Neural progenitor cell (in vitro differentiated cells): ENCODE results near the gene KRT6B. TPM values are rescaled to one million over a fixed set of nuclear protein-coding genes. Genes with fewer than 3 reads are reported as not detected.
"Not testable (repeated sequence)": the region's sequence is repeated elsewhere in the genome, so short reads cannot be mapped to it uniquely, and the experiment has no call there.

Source experiments
- DNase-seq: peaks from one replicate; pipeline ENCODE4 v3.0.0-alpha.2; 2016; ENCODE audit warnings: low spot score
- H2AFZ ChIP-seq: fragments of 200-600 bp; sonication (generic); replicated peaks from 2 replicates; pipeline ENCODE4 v1.6.1; 2016; ENCODE audit warnings: antibody characterized with exemption
- H3F3A ChIP-seq: fragments of 200-600 bp; sonication (generic); 2 replicates; pipeline ENCODE4 v1.6.1; 2016; ENCODE audit warnings: antibody characterized with exemption, low read depth
- H3K27ac ChIP-seq: fragments of 200-600 bp; sonication (generic); 2 replicates; pipeline ENCODE4 v1.5.1; 2016; ENCODE audit warnings: mild to moderate bottlenecking
- H3K27me3 ChIP-seq: fragments of 200-600 bp; sonication (generic); 2 replicates; pipeline ENCODE4 v1.6.1; 2016; ENCODE audit warnings: mild to moderate bottlenecking, moderate library complexity
- H3K36me3 ChIP-seq: fragments of 200-600 bp; sonication (generic); 2 replicates; pipeline ENCODE4 v1.5.1; 2016
- H3K4me1 ChIP-seq: fragments of 200-600 bp; sonication (generic); 2 replicates; pipeline ENCODE4 v1.6.1; 2016; ENCODE audit warnings: mixed run types
- H3K4me2 ChIP-seq: fragments of 200-600 bp; sonication (generic); 2 replicates; pipeline ENCODE4 v1.6.1; 2016
- H3K4me3 ChIP-seq: fragments of 200-600 bp; sonication (generic); 2 replicates; pipeline ENCODE4 v1.5.1; 2016
- H3K79me2 ChIP-seq: fragments of 200-600 bp; sonication (generic); 2 replicates; pipeline ENCODE4 v1.6.1; 2016; ENCODE audit warnings: low read depth
- H3K9ac ChIP-seq: fragments of 200-600 bp; sonication (generic); 2 replicates; pipeline ENCODE4 v1.6.1; 2016
- H3K9me3 ChIP-seq: fragments of 200-600 bp; sonication (generic); 2 replicates; pipeline ENCODE4 v1.5.1; 2016; ENCODE audit warnings: low read depth
- H4K20me1 ChIP-seq: fragments of 200-600 bp; sonication (generic); 2 replicates; pipeline ENCODE4 v1.6.1; 2016; ENCODE audit warnings: low read depth
- H3K27ac Mint-ChIP-seq: 3 replicates; pipeline ENCODE4 v1.8.0; 2021; ENCODE audit warnings: mixed read lengths
- H3K27me3 Mint-ChIP-seq: 2 replicates; pipeline ENCODE4 v1.8.0; 2022; ENCODE audit warnings: low read depth, mild to moderate bottlenecking, inconsistent platforms, moderate library complexity, mixed read lengths; ENCODE audit not compliant: insufficient read depth
- H3K36me3 Mint-ChIP-seq: 3 replicates; pipeline ENCODE4 v1.8.0; 2021; ENCODE audit warnings: mixed read lengths
- H3K4me1 Mint-ChIP-seq: 3 replicates; pipeline ENCODE4 v1.8.0; 2021; ENCODE audit warnings: mixed read lengths
- H3K4me3 Mint-ChIP-seq: 3 replicates; pipeline ENCODE4 v1.8.0; 2021; ENCODE audit warnings: mild to moderate bottlenecking, moderate library complexity, mixed read lengths
- H3K9me3 Mint-ChIP-seq: 3 replicates; pipeline ENCODE4 v1.8.0; 2020; ENCODE audit warnings: mixed read lengths
- CTCF ChIP-seq: fragments of 200-600 bp; sonication (generic); IDR thresholded peaks from 2 replicates; pipeline ENCODE4 v1.5.1; 2017; ENCODE audit warnings: antibody characterized with exemption, mild to moderate bottlenecking
- EZH2 ChIP-seq: fragments of 200-600 bp; sonication (generic); IDR thresholded peaks from 2 replicates; pipeline ENCODE4 v1.6.1; 2017; ENCODE audit warnings: antibody characterized with exemption, mild to moderate bottlenecking, moderate library complexity
- EZH2phosphoT487 ChIP-seq: fragments of 200-600 bp; sonication (generic); IDR thresholded peaks from 2 replicates; pipeline ENCODE4 v1.6.1; 2017; ENCODE audit warnings: antibody characterized with exemption
- total RNA-seq: library from RNA; depleted of rRNA; stranded (reverse); fragments of >200 nt; gene quantifications from 2 replicates; pipeline ENCODE4 v1.2.3, GENCODE V29; 2015; ENCODE audit warnings: low replicate concordance

KRT6B gene
- total RNA-seq, 1 donor from 2014 or later, result not detected

GRCh38 chr12:52494100-52494499 lies 42.2 kb upstream of the KRT6B start:
- no peak overlapping the region for H3K27ac Mint-ChIP-seq
- H3K27me3 Mint-ChIP-seq, result no peaks in the 10 kb centered on the region
- no peak overlapping the region for H3K4me3 Mint-ChIP-seq
- Histone ChIP-seq H3K4me3 (no peak overlapping the region), H3K36me3 (no peaks in the 10 kb centered on the region), H3K9me3 (no peaks in the 10 kb centered on the region), H3K9ac (no peak overlapping the region), H3K4me2 (no peak overlapping the region), H4K20me1 (no peaks in the 10 kb centered on the region), H3K4me1 (peaks cover 18% of the 10 kb centered on the region), H3K27me3 (no peaks in the 10 kb centered on the region), H3K27ac (no peak overlapping the region), H2AFZ (no peak overlapping the region), H3K79me2 (no peaks in the 10 kb centered on the region), H3F3A (peaks cover 13% of the 10 kb centered on the region)
- DNase-seq, result no peak
- H3K36me3 Mint-ChIP-seq, result no peaks in the 10 kb centered on the region
- H3K9me3 Mint-ChIP-seq, result no peaks in the 10 kb centered on the region
- TF ChIP-seq CTCF, result no peak
- no peak for TF ChIP-seq EZH2phosphoT487
- TF ChIP-seq EZH2, result no peak
- H3K4me1 Mint-ChIP-seq, result peaks cover 21% of the 10 kb centered on the region

- Histone ChIP-seq H3K4me3 (no peak within 1 kb of the TSS), H3K4me2 (no peak within 1 kb of the TSS), H3K27ac (no peak within 1 kb of the TSS), H3K4me1 (peaks cover 18% of the 10 kb centered on the region), H3K9me3 (no peaks in the 10 kb centered on the region), H3K27me3 (no peaks in the 10 kb centered on the region), H4K20me1 (no peaks in the 10 kb centered on the region), H2AFZ (no peak within 1 kb of the TSS), H3F3A (peaks cover 13% of the 10 kb centered on the region), H3K9ac (no peak within 1 kb of the TSS), H3K36me3 (no peaks in the 10 kb centered on the region), H3K79me2 (no peaks in the 10 kb centered on the region)
- H3K4me1 Mint-ChIP-seq, result peaks cover 21% of the 10 kb centered on the region
- no peaks in the 10 kb centered on the region for H3K9me3 Mint-ChIP-seq
- no peaks in the 10 kb centered on the region for H3K36me3 Mint-ChIP-seq
- no peaks in the 10 kb centered on the region for H3K27me3 Mint-ChIP-seq
- no peak for DNase-seq
- TF ChIP-seq EZH2phosphoT487 (no peak), EZH2 (no peak), CTCF (no peak)
- no peak within 1 kb of the TSS for H3K4me3 Mint-ChIP-seq
- no peak within 1 kb of the TSS for H3K27ac Mint-ChIP-seq
Observed at GRCh38 chr12:52493172-52493571, 41.2 kb upstream of the KRT6B start, which contains the start of gene KRT6A. Gene KRT6A, minus strand, starts transcription at chr12:52493257. Its CDS starts 69 bp downstream, at chr12:52493188.

GRCh38 chr12:52492405-52492804 lies 40.5 kb upstream of the KRT6B start:
- not testable (repeated sequence) for H3K79me2 ChIP-seq, H3K4me3 Mint-ChIP-seq, H3K27me3 Mint-ChIP-seq, DNase-seq, H3K4me3 ChIP-seq, H3K27ac ChIP-seq, H3K27ac Mint-ChIP-seq, H3K4me2 ChIP-seq, H4K20me1 ChIP-seq, H3K9ac ChIP-seq, H3K9me3 ChIP-seq, H3K27me3 ChIP-seq, H3K36me3 Mint-ChIP-seq, H2AFZ ChIP-seq, H3K36me3 ChIP-seq, H3K9me3 Mint-ChIP-seq
- Histone ChIP-seq H3F3A (peaks cover 13% of the 10 kb centered on the region), H3K4me1 (peaks cover 18% of the 10 kb centered on the region)
- H3K4me1 Mint-ChIP-seq, result peaks cover 21% of the 10 kb centered on the region

- H3F3A ChIP-seq, H3K9me3 ChIP-seq, H3K4me3 Mint-ChIP-seq, H3K36me3 ChIP-seq, H3K36me3 Mint-ChIP-seq, H3K27ac ChIP-seq, H3K27me3 Mint-ChIP-seq, H2AFZ ChIP-seq, H3K27ac Mint-ChIP-seq, H3K79me2 ChIP-seq, H3K4me2 ChIP-seq, H3K27me3 ChIP-seq, DNase-seq, H3K9ac ChIP-seq, H4K20me1 ChIP-seq, H3K9me3 Mint-ChIP-seq, H3K4me3 ChIP-seq: not testable (repeated sequence)
- H3K4me1 Mint-ChIP-seq, result peaks cover 17% of the 10 kb centered on the region
- peaks cover 11% of the 10 kb centered on the region for H3K4me1 ChIP-seq
Observed at GRCh38 chr12:52491495-52491894, 39.5 kb upstream of the KRT6B start.
